H1 (cell line): Measurements from ENCODE around the gene WDR45B. TPM values are rescaled to one million over a fixed set of nuclear protein-coding genes. Genes with fewer than 3 reads are reported as not detected.

ENCODE experiments used
- BCL11A ChIP-seq, 2 experiments: IDR thresholded peaks; one replicate each; pipeline ENCODE4 v1.6.1; 2011; ENCODE audit warnings: low read depth in 2 of 2, low read length in 2 of 2, mild to moderate bottlenecking in 2 of 2
- HDAC6 ChIP-seq: IDR thresholded peaks from one replicate; pipeline ENCODE4 v1.7.1; 2012; ENCODE audit warnings: low read depth, mild to moderate bottlenecking, inconsistent platforms, low read length, moderate library complexity
- SIRT6 ChIP-seq: IDR thresholded peaks from one replicate; pipeline ENCODE4 v1.7.1; 2012; ENCODE audit warnings: low read length, inconsistent platforms
- SRF ChIP-seq: IDR thresholded peaks from 2 replicates; pipeline ENCODE4 v1.6.1; 2011; ENCODE audit warnings: mild to moderate bottlenecking, low read depth, low read length, moderate library complexity
- TBP ChIP-seq: IDR thresholded peaks from 2 replicates; pipeline ENCODE4 v1.6.1; 2011; ENCODE audit warnings: low read depth, low read length, improper control_type of control experiment
- polyA plus RNA-seq, 7 experiments: library from polyadenylated mRNA; depleted of rRNA in 3 of 7; stranded (reverse) in 5 of 7; unstranded in 2 of 7; fragments of >200 nt in 5 of 7; fragments of 200-250 nt in 2 of 7; gene quantifications; 1 replicate in 5 of 7; 2 replicates in 1 of 7; 4 replicates in 1 of 7; pipeline versions ENCODE4 v1.2.1 to v1.2.3, GENCODE V29; 2011 to 2013; ENCODE audit warnings: missing spikeins in 2 of 7, mixed read lengths in 2 of 7
- total RNA-seq: library from RNA; stranded (reverse); fragmentation: NEBNext Ultra II Directional; extraction: Animal tissue kit (Norgen Biotek cat#: 25700); gene quantifications from 2 replicates; pipeline ENCODE4 v1.2.1, GENCODE V29; 2021
- TF ChIP-seq, protein P1 (sequence below), 3 experiments: IDR thresholded peaks; 1 replicate in 2 of 3; 2 replicates in 1 of 3; pipeline versions ENCODE4 v1.5.1 to v1.6.1; 2011; ENCODE audit warnings: low read length in 3 of 3, mild to moderate bottlenecking in 3 of 3, inconsistent platforms in 2 of 3, low read depth in 1 of 3, moderate library complexity in 1 of 3; ENCODE audit not compliant: insufficient read depth in 1 of 3; ENCODE audit errors: control extremely low read depth in 1 of 3

WDR45B gene
- total and polyA plus RNA-seq, 2 of the 8 experiments (the other 6 are each of a cell fraction or from before 2014, with no cell fraction given), result 82.0 to 100 TPM

DNA sequence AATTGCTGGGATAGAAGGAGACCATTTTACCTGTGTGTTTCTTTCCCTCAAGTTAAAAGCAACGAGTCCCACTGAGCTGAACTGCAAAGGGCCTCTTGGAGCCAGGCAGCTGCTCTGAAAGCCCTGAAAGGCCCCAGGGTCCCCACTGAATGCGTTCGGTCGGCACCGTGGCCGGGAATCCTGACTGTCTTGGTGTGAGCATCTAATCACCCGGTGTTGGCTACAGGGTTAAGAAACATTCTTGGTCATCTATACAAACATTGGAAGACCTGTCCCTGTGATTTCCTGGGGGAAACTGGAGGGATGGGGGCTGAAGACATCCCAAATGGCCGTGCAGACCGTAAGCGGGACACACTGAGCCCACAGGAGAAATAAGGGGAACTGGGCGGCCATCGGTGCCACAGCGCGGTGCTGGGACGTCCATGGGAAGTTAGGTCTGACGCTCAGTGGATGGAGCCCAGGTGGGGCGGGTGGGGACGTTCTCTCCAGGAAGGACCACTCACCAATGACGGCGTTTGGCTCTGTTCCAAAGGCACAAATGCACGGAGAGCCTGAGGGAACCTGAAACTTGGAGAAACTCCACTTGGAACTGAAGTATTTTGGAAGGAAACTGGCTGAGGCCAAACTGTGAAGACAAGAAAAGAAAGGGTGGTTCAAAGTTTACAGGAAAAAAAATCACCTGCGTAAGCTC, 32.1 kb downstream of the WDR45B start (continued):
- TF ChIP-seq SIRT6 (no peak), HDAC6 (no peak), SRF (no peak), TBP (no peak), BCL11A (IDR thresholded peaks at IDR 0.05; ENCODE audit: low read depth in 2 of 2, low read length in 2 of 2) (no peak)
- TF ChIP-seq, protein P1, sequence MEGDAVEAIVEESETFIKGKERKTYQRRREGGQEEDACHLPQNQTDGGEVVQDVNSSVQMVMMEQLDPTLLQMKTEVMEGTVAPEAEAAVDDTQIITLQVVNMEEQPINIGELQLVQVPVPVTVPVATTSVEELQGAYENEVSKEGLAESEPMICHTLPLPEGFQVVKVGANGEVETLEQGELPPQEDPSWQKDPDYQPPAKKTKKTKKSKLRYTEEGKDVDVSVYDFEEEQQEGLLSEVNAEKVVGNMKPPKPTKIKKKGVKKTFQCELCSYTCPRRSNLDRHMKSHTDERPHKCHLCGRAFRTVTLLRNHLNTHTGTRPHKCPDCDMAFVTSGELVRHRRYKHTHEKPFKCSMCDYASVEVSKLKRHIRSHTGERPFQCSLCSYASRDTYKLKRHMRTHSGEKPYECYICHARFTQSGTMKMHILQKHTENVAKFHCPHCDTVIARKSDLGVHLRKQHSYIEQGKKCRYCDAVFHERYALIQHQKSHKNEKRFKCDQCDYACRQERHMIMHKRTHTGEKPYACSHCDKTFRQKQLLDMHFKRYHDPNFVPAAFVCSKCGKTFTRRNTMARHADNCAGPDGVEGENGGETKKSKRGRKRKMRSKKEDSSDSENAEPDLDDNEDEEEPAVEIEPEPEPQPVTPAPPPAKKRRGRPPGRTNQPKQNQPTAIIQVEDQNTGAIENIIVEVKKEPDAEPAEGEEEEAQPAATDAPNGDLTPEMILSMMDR (IDR thresholded peaks at IDR 0.05; ENCODE audit: control extremely low read depth in 1 of 3, insufficient read depth in 1 of 3, low read depth in 1 of 3, low read length in 3 of 3), result no peak
